Embryonic facial prominence (tissue), 1 donor: ENCODE data around the gene PACSIN2.
A peak's percentile ranks its signal among the peaks of the same experiment; 100 is the strongest.
"Not testable (repeated sequence)": the region's sequence is repeated elsewhere in the genome, so short reads cannot be mapped to it uniquely, and the experiment has no call there.

Source experiments
- DNase-seq: peaks from one replicate; pipeline ENCODE4 v3.0.0-alpha.2; 2016; ENCODE audit errors: extremely low spot score

The PACSIN2 gene, protein sequence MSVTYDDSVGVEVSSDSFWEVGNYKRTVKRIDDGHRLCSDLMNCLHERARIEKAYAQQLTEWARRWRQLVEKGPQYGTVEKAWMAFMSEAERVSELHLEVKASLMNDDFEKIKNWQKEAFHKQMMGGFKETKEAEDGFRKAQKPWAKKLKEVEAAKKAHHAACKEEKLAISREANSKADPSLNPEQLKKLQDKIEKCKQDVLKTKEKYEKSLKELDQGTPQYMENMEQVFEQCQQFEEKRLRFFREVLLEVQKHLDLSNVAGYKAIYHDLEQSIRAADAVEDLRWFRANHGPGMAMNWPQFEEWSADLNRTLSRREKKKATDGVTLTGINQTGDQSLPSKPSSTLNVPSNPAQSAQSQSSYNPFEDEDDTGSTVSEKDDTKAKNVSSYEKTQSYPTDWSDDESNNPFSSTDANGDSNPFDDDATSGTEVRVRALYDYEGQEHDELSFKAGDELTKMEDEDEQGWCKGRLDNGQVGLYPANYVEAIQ

DNA sequence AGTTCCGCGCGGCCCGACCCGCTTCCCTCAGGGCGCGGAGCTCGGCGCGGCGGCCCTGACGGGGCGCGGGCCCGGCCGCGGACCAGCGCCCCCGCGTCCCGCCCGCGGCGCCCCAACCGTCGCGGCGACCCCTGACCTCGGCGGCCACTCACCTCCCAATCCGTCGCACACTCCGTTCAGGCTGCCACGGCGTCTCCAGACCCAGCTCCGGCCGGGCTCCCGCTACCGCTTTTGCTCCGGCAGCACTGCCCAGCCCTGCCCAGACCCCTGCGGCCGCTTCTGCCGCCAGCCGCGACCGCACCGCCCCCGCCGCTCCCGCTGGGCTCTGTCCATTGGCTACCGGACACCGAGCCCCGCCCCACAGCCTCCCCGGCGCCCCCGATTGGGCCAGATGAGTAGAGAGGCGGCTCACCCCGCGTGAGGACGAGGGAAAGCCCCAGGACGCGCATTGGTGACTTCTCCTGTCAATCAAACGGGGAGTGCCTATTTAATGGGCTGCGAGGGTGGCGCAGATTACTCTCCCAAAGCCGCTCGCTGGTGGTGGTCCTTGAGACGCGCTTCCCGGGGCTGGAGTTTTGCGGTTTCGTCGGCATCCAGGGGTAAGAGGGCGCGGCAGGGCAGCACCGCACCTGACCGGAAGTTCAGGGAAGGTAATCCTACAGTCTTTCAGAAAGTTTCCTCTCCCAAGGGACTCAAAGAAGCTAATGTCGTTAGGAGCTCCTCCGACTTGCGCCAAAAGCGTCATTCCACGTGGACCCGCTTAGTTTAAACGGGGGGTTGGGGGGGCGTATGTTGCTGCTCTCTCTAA, at the start of gene PACSIN2:
Gene PACSIN2 (minus strand): TSS at position 281 of the 808 bp plus-strand sequence. CDS start 103,069 bp downstream, outside the sequence.
- DNase-seq, result peak; percentile 97

DNA sequence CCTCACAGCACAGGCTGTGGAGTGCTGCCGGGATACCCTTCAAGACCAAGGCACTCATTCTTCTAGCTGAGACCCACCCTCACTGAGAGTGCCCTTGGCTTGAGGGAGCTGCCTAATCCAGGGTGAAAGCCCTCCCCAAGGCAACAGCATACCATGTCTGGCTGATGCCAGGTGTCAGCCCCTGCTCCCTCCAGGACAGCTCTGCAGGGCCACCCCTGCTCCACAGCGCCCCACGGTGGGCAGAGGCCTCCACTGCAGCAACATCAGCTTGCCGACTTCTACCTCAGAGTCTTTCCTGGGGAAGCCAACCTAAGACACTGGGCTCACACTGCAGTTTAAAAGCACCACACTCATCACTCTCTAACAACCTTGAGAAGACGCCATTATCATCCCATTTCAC, 45.2 kb upstream of the PACSIN2 start:
- no peak for DNase-seq

DNA sequence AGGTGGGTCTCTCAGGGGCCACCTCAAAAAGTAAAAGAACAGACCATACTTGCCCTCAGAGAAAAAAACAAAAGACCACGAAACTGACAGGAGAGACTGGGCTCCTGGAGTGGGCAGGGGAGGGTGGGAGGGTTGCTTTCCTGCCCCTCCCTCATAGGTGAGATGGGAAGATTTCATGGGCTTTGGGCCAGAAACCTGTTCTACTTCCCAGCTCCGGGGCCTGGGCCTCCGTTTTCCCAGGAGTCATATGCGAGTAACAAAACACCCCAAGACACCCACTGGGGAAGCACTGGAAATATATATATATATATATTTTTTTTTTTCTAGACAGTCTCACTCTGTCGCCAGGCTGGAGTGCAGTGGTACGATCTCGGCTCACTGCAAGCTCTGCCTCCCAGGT, 42.7 kb upstream of the PACSIN2 start:
- no peak for DNase-seq

DNA sequence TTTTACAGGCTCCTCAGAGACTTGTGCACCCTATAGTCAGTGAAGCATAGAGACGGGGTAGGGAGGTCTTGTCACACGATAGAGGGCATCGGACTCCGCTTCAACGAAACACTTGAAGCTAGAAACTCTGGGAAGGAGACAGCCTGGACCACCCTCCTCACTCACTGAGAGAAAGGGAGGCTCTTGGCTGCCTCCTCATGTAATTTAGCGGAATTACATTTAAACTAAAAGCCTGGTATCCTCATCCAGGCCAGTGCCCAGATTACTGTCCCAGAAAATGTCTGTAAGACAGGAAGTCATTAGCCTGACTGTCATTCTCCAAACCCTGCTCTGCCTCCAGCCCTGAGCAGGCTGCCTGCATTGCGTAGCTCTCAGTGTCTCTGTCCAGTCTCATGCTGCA, 38.2 kb upstream of the PACSIN2 start:
- DNase-seq, result no peak

DNA sequence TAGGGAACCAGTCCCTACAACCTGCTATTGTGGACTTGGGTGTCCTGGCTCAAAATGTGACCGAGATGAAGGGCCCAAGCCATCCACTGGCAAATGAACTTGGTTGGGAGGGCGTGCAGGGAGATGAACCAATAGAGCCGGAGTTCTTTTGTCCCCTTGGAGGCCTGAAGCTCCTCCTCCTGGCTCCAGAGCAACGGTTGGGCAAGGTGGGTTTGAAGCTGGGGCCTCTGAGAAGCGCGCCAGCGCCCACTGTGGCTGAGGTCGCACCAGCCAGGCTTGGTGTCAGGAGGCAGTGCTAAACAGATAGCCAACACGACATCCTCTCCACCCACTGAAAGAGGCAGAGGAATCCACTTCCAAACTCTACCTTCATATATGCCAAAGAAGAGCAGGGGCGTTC, 36.0 kb upstream of the PACSIN2 start:
- no peak for DNase-seq

DNA sequence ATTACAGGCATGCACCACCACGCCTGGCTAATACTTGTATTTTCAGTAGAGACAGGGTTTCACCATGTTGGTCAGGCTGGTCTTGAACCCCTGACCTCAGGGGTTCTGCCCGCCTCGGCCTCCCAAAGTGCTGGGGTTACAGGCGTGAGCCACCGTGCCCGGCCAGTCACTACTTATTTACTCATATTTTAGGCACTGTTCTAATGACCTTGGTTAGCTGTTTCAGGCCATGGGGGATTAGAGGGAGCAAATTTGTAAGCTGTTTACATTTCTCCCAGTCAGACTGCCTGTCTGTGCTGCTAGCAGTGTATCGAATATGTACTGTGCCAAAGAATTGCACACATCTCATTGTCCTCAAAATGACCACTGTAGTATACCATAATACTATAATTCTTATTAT, 32.7 kb upstream of the PACSIN2 start:
- DNase-seq, result no peak

DNA sequence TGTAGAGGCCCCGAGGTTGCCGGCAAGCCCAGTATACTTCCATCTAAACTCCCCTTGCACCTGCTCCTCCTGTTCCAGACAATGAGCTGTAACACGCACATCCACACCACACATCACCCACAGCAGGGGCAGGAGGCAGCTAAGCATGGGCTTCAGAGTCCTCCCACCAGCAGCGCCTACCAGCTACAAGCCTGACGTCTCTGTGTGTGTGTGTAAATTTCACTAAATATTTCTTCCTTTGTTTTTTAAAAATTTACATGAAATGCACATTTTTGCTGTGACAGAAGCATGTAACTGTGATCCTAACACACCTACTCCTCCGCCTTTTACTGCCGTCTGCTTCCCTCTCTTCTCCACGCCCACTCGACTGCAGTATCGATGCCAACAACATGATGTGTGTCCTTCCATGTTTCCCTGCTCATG, 29.4 kb upstream of the PACSIN2 start:
- no peak for DNase-seq

DNA sequence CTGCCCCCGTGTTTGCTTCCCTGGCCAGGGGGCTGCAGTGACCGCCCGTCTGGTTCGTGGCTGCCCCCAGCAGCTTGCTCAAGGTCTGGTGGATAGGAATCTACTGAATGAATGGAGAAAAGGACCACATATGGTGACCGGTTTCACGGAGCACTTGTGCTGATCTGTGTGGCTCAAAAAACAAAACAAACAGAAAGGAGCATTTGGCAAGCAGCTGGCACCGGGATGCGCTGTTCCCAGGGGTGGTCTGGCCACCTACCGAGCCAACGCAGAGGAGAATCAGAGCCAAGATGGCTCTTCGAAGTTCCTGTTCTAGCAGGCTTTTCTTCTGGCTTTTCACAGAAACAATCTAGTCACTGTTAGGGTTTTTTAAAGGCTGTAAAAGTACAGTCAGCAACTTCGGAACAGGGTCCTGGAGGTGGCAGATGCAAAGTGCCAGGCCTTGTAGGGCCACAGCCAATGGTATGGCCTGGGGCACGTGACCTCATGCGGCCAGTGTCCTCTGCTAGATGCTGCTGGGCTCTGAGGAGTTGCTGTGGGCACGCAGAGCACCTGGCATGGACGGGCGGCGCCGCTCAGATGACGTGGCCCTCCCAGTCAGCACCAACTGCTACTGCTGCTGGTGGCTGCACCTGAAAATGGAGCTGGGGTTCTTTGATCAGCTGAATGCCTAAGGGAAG, 27.3 kb upstream of the PACSIN2 start:
- DNase-seq, result no peak

DNA sequence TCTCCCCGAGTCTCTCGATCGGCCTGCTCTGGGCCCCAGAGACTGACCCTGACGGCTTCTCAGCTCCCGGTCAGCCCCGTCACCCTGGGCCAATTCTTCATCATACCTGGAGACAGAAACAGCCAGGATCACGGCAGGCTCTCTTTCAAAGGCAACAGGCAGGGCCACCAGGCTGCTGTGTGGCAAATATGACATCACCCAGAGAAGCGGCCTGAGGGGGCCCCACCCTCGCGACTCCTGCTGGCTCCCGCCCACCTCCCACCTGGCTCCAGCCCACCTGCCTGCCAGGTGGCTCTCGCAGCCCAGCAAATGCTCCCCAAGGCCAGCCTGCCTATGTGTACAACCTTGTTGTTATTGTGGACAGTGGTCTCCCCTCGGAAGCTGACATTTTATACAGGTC, 24.9 kb upstream of the PACSIN2 start:
- DNase-seq, result no peak

DNA sequence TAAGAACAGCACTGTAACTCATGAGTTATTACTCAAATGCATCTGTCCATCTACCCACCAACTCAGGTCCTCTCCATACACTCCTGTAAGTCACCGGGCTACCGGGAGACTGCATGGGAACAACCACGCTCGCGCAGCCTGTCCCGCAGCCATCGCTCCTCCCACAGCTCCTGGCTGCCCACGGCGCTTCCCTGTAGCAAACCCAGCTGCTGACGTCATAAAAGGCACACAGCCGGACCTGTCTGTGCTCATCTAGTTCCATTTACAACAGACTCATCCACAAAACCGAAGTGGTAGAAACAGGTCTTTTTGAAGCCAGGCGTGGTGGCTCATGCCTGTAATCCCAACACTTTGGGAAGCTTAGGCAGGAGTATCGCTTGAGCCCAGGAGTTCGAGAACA, 23.4 kb upstream of the PACSIN2 start:
- DNase-seq, result no peak

DNA sequence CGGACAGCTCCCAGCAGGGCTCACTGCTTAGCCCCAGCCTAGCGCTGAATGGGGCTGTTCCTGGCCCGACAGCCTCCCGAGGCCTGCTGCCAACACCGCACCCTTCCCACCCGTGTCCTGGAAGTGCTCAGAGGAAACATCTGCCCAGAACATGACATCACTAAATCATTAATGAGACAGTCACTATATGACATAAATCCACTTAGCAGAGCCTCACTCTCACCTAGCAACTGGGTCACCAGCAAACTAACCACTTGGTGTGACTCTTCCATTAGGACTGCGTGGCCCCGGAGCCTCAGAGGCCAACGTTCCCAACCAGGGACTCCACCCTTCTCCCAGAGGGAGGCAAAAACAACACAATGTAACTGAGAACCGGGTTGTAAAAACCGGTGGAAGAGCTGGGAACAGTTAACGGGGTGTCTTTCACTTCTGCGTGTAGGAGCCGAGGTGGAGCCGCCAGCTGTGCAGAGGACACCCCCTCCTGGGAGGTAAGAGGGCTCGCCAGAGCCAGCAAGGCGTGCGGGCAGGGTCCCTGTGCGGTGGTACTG, 21.4 kb upstream of the PACSIN2 start:
- no peak for DNase-seq

DNA sequence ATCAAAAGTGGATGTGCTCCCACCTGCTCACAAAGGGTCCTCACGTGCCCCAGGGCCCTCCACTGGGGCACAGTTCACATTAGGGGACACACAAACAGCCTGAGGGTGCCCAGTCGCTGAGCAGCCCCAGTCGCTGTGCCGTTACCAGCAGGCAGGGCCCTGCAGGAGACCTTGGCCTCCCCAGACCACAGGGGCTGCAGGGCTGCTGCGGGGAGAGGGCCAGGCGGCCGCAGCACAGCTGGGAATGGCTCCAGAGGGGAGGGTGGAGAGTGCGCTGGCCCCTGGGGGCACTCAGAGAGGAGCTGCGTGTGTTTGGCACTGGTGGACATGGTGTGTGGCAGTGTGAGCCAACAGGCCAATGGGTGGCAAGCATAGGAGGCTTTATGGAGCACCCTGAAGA, 20.3 kb upstream of the PACSIN2 start:
- DNase-seq, result no peak

DNA sequence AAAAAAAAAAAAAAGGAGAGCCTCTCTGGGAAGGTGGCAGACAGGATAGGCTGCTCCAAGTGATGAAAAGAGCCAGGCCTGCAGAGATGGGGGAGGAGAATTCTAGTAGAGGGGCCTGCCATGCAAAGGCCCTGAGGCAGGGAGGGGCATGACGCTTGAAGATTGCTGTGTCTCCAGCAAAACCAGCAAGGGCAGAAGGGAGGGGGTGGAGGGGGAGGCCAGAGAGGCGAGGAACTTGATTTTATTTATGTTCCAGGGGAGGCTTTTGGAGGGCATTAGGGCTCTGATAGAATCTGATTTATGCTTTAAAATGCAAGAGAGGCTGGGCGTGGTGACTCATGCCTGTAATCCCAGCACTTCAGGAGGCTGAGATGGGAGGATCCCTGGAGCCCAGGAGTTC, 16.7 kb upstream of the PACSIN2 start:
- DNase-seq, result no peak

DNA sequence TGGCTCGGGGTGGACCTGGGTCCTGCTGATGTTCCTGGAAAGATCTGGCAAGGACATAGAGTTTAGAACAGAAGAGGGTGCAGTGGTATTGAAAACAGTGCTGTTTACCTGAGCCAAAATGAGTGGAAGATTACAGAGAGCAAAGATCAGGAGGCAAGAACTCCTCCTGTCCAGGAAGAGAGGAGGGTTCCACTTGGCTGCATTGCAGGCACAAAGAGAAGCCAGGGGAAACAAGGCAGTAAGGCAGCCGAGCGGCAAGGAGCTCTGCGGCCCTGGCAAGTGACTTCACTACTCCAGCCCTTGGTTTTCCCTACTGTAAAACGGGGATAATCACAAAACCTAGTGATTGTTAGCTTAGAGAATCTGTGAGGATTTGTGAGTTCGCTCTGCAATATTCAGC, 3.7 kb upstream of the PACSIN2 start:
- no peak for DNase-seq

DNA sequence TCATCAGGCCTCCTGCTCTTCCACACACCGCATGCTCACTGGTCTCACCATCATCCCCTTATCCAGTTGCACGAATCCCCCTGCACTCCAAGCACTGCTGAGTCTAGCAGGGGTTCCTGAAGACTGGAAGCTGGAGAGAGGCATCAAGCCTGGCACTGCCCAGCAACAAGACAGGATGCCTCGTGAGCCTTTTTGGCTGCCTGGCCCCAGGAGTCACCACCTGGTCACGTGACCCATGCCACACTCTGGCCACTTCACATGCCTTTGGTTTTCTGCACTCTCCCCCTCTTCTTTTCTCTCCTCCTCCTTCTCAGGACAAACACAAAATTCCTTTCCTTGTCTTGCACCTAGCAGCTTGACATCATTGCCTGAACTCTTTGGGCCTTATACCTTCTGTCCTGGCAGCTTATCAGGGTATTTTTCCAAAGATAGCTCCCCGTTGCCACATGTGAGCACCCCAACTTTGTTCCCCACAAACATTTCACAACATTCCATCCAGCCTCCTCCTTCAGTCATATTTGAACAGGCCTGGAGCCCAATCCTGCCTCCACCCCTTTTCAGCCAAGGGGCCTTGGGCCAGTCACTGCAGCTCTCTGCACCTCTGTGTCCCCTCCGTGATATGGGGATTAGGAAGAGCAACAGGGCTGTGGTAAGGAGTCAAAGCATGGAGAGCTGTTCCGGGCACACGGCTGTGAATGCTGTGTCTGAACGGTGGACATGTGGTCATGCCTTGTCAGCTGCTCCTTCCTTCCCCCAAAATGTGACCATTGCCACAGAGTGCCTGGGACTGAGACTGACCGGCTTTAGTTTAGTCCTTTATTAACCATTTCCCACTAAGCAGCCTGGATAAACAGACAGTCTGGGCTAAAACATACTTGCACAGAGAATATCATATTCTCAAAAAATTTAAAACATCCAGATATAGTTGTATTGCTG, 2.8 kb upstream of the PACSIN2 start:
- no peak for DNase-seq

DNA sequence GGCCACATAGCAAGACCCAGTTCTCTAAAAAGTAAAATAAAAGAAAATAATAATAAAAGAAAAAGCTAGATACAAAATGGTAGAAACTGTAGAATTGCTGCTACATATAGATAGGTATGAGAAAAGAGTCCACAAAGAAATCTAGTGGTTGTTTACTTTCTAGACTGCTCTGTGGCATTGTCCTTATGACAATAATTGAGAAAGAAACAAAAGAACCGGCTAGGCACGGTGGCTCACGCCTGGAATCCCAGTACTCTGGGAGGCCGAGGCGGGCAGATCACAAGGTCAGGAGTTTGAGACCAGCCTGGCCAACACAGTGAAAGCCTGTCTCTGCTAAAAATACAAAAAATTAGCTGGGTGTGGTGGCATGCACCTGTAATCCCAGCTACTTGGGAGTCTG, 1.2 kb upstream of the PACSIN2 start:
- DNase-seq, result not testable (repeated sequence)

DNA sequence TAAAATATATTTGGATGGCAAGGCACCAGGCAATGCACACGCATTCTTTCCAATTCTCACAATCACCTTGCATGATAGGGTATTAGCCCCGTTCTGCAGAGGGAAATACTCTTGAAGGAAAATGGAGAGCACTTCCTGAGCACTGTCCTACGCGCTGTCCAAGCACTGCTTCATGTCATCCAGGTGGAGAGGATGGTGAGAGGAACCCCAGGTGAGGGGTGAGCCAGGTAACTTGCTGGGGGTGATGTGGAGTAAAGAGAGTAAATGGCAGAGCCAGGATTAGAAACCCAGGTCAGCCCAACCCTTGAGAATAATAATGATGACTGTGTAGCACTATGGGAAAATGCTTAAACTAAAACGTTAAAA, 711 bp upstream of the PACSIN2 start:
- no peak for DNase-seq

DNA sequence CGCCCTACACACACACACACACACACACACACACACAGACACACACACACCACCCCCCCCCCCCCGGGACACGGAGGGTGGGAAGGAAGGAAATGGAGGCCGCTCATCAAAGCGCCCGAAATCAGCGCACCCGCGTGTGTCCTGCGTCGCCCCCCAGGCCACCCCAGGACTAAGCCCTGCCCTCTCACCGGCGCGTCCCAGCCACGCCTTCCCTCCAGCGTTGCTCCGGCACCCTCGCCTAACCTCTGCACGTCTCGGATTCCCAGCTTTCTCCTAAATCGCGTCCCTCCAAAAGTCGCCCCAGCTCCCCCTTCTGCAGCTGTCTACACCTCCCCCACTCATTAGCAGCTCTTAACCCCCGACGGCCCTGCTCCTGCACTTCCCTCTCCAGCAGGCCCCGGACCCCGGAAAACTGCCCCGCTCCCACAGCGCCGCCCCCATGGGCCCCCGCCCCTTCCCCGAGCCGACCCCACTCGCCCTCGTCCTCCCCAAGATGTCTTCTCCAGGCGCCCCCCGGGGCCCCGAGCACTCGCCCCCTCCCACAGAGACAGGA, 557 bp downstream of the PACSIN2 start:
- DNase-seq, result no peak

DNA sequence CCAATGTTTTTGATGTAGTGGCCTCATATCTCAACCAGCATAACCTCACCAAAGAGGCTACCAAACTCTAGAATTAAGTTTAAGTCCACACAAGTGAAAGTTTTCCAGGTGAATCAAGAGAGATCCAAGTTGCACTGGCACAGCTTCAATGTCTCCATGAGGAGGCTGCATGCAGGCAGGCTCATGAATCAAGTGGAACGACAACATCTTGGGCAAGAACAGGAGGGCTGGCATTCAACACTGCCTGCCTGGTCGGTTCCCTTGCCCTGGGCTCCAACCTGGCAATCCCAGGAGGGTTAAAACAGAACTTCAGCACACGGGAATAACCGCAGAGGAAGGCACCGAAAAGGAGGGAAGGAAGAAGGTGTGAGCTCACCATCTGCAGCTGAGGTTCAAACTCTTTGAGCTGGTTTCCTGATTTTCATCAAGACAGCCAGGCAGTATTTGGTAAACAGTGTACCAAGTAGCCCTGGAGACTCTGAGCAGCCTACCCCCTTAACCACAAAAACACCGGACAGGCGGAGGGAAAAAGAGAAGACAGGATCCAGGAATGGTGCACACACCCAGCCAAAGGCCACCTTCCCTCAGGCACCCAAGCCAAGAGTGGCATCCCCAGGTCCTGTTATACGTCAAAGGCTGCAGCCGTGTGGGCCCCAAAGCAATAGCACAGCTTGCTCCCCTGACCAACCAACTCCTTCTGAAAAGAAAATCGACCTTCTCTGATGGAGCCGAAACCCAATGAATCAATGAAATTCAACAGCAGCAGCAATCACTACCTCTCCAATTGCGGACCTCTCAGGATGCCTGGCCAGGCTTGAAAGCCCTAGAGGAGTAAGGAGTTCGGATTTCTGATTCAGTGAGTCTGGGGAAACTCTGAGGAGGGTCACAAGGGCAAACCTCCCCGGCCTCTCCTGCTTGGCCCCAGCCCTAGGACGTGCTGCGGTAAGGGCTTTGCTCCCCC, 1.3 kb downstream of the PACSIN2 start:
- DNase-seq, result no peak

DNA sequence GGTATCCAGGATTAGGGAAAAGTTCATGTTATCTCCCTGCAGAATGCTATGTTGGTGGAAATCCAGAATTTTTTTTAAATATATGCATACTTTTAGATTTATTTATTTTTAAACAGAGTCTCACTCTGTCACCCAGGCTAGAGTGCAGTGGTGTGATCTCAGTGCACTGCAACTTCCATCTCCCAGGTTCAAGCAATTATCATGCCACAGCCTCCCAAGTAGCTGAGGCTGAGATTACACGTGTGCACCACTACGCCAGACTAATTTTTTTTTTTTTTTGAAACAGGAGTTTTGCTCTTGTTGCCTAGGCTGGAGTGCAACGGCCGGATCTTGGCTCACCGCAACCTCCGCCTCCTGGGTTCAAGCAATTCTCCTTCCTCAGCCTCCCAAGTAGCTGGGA, 2.6 kb downstream of the PACSIN2 start:
- no peak for DNase-seq
